ES-I3 (cell line): ENCODE results near the gene XYLT2.
A peak's percentile ranks its signal among the peaks of the same experiment; 100 is the strongest.

Experiments used
- H3K36me3 ChIP-seq: 2 replicates; pipeline ENCODE4 v1.6.1; 2013; ENCODE audit warnings: mild to moderate bottlenecking, low read length, control low read depth, moderate library complexity; ENCODE audit not compliant: insufficient read depth
- H3K4me1 ChIP-seq: 2 replicates; pipeline ENCODE4 v1.6.1; 2013; ENCODE audit warnings: mild to moderate bottlenecking, control low read depth, low read length; ENCODE audit not compliant: insufficient read depth
- H3K9ac ChIP-seq: 2 replicates; pipeline ENCODE4 v1.6.1; 2013; ENCODE audit warnings: low read depth, mild to moderate bottlenecking, low read length, moderate library complexity
- H3K9me3 ChIP-seq: 2 replicates; pipeline ENCODE4 v1.6.1; 2013; ENCODE audit warnings: mild to moderate bottlenecking, low read length, moderate library complexity; ENCODE audit not compliant: control insufficient read depth, insufficient read depth

XYLT2 gene

DNA sequence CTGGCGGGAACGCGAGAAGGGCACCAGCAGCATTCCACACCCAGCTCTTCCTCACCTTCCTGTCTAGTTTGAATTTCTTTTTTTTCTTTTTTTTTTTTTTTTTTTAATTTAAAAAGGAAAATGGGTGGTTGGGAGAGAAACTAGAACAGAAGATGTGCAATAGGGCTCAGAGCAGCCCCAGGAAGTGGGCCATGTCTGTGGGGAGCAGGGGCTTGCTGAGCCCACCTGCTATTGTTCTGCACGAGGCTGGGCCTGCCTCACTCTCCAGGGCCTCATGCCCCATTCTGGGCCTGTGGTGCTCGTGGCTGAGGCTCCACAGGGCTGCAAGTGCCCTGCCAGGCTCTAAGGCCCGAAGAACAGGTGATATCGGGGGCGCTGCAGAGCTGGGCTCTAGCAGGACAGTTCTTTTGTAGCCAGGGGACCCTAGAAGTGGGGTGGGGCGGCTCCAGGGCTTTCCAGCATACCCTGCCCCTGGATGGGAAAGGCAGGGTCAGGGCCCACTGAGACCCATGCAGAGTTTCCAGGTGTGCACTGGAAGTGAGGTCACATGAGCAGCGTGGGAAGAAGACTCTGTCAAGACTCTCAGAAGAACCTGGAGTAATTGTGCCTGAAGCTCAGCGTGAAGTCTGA lies 14.7 kb downstream of the XYLT2 start:
- Histone ChIP-seq H3K9ac (no peak overlapping the region), H3K4me1 (peaks cover 32% of the 10 kb centered on the region), H3K9me3 (no peaks in the 10 kb centered on the region), H3K36me3 (peaks cover 19% of the 10 kb centered on the region)

GRCh38 chr17:50361561-50362480 lies 15.9 kb downstream of the XYLT2 start:
- Histone ChIP-seq H3K36me3 (peaks cover 15% of the 10 kb centered on the region; the same call in 1 of the 2 replicates), H3K9ac (no peak overlapping the region), H3K4me1 (peaks cover 35% of the 10 kb centered on the region), H3K9me3 (no peaks in the 10 kb centered on the region)

DNA sequence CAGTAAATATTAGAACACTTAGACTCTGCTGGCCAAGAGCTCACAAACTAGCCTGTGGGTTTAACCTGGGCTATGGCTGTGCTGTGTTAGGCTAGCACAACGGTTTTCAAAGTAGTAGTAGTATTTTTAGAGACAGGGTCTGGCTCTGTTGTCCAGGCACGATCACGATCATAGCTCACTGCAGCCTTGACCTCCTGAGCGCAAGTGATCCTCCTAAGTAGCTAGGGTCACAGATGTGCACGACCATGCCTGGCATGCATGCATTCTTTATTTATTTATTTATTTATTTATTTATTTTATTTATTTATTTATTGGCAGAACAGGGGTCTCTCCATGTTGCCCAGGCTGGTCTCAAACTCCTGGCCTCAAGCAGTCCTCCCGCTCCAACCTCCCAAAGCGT lies 16.7 kb downstream of the XYLT2 start:
- H3K9ac ChIP-seq, result no peak overlapping the region
- peaks cover 35% of the 10 kb centered on the region for H3K4me1 ChIP-seq
- H3K9me3 ChIP-seq, result no peaks in the 10 kb centered on the region
- H3K36me3 ChIP-seq, result peaks cover 19% of the 10 kb centered on the region; the same call in 1 of the 2 replicates

DNA sequence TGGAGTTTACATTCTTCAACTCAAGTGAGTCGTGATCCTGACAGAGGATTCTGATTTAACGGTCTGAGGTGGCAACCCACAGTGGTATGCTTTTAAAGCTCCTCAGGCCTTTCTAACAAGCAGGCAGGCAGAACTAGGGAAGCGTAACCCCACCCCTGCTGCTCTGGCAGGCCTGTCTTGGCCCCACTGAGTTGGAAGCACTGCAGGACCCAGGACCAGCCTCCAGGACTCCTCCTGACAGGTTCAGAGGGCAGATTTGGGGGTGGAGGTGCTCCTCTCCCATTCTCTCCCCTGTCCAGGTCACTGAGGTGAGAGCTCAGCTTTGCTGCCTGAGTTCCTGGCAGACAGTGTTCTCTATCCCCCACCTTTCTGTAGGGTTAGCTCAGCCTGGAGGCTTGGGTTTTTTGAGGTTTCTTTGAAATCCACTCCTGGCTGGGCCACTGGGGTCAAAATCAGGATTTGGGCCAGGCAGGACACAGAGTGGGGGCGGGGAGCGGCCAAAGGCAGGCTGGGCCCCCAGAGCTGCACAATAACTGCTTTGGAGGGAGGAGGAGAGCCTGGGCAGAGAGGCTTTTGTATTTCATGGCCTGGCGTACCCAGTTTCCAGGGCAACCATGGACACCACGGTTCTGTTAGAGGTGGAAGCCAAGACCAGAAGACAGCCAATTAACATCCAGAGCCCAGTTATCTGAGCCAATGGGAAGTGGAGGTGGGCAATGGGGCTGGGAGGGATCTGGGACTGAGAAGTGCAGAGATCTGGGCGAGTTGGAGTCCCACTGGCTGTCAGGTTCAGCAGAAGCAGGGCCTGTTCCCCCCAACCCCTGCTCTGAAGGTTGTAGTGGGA lies 17.5 kb downstream of the XYLT2 start:
- no peak overlapping the region for H3K9ac ChIP-seq
- no peaks in the 10 kb centered on the region for H3K9me3 ChIP-seq
- peaks cover 35% of the 10 kb centered on the region for H3K4me1 ChIP-seq
- peaks cover 20% of the 10 kb centered on the region; the same call in 1 of the 2 replicates for H3K36me3 ChIP-seq

- Histone ChIP-seq H3K9me3 (no peaks in the 10 kb centered on the region), H3K4me1 (peaks cover 35% of the 10 kb centered on the region), H3K36me3 (peaks cover 20% of the 10 kb centered on the region), H3K9ac (no peak overlapping the region)
These were observed 18.1 kb downstream of the XYLT2 start for GRCh38 chr17:50364061-50364458.

DNA sequence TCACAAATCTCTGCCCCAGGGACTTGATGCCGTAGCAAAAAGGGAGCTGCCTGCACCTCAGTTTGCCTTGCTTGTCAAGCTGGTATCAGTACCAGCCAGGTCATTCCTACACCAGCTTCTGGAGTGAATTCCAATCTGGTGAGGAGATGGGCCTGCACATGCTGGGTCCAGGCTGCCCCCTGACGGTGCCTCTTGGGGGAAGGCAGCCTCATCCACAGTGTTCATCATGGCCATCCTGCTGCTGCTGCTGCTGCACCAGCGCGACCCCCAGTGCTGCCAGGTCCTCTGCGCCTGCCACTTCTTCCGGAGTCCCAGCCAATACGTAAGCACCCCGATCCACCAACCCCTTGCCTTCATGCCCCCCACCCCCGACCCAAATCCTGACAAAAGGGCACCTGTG lies 18.8 kb downstream of the XYLT2 start:
- Histone ChIP-seq H3K4me1 (peaks cover 35% of the 10 kb centered on the region), H3K9ac (no peak overlapping the region), H3K9me3 (no peaks in the 10 kb centered on the region), H3K36me3 (peaks cover 23% of the 10 kb centered on the region)

DNA sequence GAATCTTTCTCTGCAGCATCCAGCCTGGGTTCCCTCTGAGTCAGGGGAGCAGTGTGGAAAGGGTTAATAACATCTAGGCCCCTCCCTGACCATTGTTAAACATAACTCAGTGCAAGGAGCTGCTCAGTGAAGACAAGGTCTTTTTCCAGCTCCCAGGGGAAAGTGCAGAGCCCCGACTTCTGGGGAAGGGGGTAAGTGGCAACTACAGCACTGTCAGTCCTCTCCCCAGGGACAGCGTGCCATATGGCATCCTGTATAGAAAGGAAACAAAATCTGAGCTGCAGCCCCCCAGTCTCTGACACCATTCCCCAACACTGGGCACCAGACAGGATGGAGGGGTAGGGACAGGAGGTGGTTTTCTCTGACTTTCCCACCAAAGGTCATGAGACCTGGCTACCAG lies 19.2 kb downstream of the XYLT2 start:
- Histone ChIP-seq H3K4me1 (peaks cover 35% of the 10 kb centered on the region), H3K9ac (no peak overlapping the region), H3K9me3 (no peaks in the 10 kb centered on the region), H3K36me3 (peaks cover 27% of the 10 kb centered on the region)

DNA sequence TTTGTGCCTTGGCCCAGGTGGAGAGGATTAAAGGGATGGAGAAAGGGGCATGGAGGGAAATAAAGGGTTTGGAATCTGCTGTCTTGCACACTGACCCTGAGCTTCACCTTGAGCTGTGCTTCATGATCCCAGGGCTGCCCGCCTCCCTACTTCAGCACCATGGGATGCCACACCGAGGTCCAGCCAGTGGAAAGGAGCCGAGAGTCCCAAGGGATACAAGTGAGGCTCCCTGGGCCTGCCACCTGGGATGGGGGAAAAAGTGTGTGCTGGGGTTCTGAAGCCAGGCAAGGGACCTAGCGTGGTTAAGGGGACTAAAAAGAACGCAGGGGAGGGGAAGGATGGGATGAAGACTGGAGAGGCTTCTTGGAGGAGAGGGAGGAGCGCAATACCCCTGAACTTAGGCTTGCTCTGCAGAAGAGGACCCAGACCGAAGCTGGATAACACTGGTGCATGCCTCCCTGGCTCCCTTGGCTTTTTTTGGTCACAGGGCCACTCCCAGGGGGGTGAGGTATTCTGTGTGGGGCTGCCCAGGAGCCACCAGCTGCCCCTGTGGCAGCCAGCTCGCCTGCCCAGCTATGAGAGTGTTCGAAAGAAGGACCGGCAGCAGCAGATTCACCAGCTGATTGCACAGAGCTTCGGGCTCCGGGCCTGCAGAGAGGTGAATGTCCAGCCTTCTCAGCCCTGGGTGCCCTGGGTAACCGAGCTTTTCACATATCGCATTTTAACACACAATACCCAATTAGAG lies 19.9 kb downstream of the XYLT2 start:
- no peaks in the 10 kb centered on the region for H3K9me3 ChIP-seq
- H3K9ac ChIP-seq, result no peak overlapping the region
- H3K4me1 ChIP-seq, result peaks cover 35% of the 10 kb centered on the region
- peaks cover 33% of the 10 kb centered on the region for H3K36me3 ChIP-seq

GRCh38 chr17:50367401-50367800 lies 21.5 kb downstream of the XYLT2 start:
- Histone ChIP-seq H3K9me3 (no peaks in the 10 kb centered on the region), H3K9ac (no peak overlapping the region), H3K36me3 (peaks cover 36% of the 10 kb centered on the region), H3K4me1 (peaks cover 33% of the 10 kb centered on the region)

DNA sequence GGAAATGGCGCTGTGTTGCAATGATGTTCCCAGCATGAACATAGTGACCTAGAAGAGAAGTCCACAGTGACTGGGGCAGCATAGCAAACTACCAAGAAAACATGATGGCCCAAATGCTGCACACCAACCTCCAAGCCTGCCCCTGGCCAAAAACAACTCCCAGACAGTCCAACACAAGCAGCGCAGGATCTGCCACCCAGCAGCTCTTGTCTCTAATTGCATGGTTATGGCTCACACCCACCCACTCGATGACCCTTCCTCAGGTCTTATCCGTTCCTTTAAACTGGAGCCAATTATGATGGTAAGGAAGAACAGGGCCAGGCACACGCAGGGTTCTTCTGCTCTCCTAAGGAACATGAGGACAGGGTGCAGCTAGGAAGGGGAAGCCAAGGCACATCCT lies 24.1 kb downstream of the XYLT2 start:
- Histone ChIP-seq H3K4me1 (peaks cover 14% of the 10 kb centered on the region), H3K36me3 (peaks cover 36% of the 10 kb centered on the region), H3K9ac (no peak overlapping the region), H3K9me3 (no peaks in the 10 kb centered on the region)

- Histone ChIP-seq H3K9ac (no peak overlapping the region), H3K36me3 (peaks cover 33% of the 10 kb centered on the region), H3K9me3 (no peaks in the 10 kb centered on the region), H3K4me1 (peaks cover 5% of the 10 kb centered on the region; the same call in 1 of the 2 replicates)
These were observed 25.6 kb downstream of the XYLT2 start for GRCh38 chr17:50371526-50371925.

DNA sequence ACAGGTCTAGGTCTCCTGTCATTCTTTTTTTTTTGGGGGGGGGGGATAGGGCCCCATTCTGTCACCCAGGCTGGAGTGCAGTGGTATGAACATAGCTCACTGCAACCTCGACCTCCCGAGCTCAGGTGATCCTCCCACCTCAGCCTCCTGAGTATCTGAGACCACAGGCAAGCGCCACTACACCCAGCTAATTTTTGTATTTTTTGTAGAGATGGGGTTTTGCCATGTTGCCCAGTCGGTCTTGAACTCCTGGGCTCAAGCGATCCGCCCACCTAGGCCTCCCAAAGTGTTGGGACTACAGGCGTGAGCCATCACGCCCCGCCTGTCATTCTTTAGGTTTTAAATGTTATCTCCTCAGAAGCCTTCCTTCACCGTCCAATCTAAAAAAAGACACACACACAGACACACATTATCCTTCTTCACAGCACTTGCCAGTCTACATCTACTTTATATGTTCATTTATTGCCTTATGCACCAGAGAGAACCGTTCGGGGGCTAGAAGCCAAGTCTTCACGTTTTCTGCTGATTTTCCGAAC lies 26.4 kb downstream of the XYLT2 start:
- no peaks in the 10 kb centered on the region for H3K9me3 ChIP-seq

GRCh38 chr17:50372758-50373556 lies 27.0 kb downstream of the XYLT2 start, which contains the start of the genes EME1 and MRPL27:
Gene EME1 (plus strand): TSS chr17:50373229. CDS start chr17:50375209, 1,980 bp downstream.
Gene MRPL27 (minus strand): TSS chr17:50373184. CDS start chr17:50373170, 14 bp downstream.
- Histone ChIP-seq H3K9me3 (no peaks in the 10 kb centered on the region), H3K4me1 (peaks cover 5% of the 10 kb centered on the region; the same call in 1 of the 2 replicates), H3K9ac (peak within 1 kb of the TSS; percentile 98), H3K36me3 (peaks cover 26% of the 10 kb centered on the region)

More for the DNA sequence above, 26.4 kb downstream of the XYLT2 start:
- H3K36me3 ChIP-seq, result peaks cover 32% of the 10 kb centered on the region
- H3K9ac ChIP-seq, result peak overlapping the region; percentile 98
- H3K4me1 ChIP-seq, result peaks cover 5% of the 10 kb centered on the region; the same call in 1 of the 2 replicates
